HepG2 (cell line): ENCODE measurements around the gene SRP19. TPM values are rescaled to one million over a fixed set of nuclear protein-coding genes. Genes with fewer than 3 reads are reported as not detected.

Source experiments
- ATAC-seq: fragments of 200-7000 bp; cut with Tn5 transposase; 3 replicates; pipeline ENCODE4 v1.9.1; 2020; ENCODE audit warnings: mild to moderate bottlenecking, moderate library complexity
- BruUV-seq: library from RNA; stranded (reverse); fragments of 400-500 nt; replicated peaks from 2 replicates; lab custom pipeline; 2021; lab: Mats Ljungman, UMichigan
- CTCF ChIA-PET: fragments of 300-600 bp; formaldehyde crosslinking; extraction: SDS; loops from one replicate; lab custom pipeline; 2021; ENCODE audit warnings: low total read pairs, inconsistent platforms, low intra/inter-chr PET ratio; lab: Yijun Ruan, JAX
- POLR2A ChIA-PET: fragments of 350-600 bp; sonication (Branson Sonifier 250); formaldehyde crosslinking; loops from one replicate; lab custom pipeline; 2020; ENCODE audit warnings: antibody characterized with exemption, inconsistent platforms; lab: Yijun Ruan, JAX
- DNase-seq: peaks from one replicate; pipeline ENCODE4 v3.0.0-alpha.2; 2015; ENCODE audit warnings: low spot score
- FAIRE-seq: peaks from 3 replicates; lab custom pipeline; 2011; peaks lifted over from hg19 to GRCh38; lab: Jason Lieb, UNC
- H2AFZ ChIP-seq: one replicate; pipeline ENCODE4 v1.6.1; 2011; ENCODE audit warnings: low read length, inconsistent platforms
- H3K27ac ChIP-seq: fragments of 300-600 bp; 3 replicates; pipeline ENCODE4 v1.8.0; 2011; ENCODE audit warnings: mixed run types, mild to moderate bottlenecking, mixed read lengths, low read length, inconsistent platforms; ENCODE audit not compliant: insufficient read depth; ENCODE audit errors: extremely low read length
- H3K27me3 ChIP-seq, 2 experiments: fragments of 200-600 bp in 1 of 2; 2 replicates in 1 of 2; 3 replicates in 1 of 2; pipeline versions ENCODE4 v1.6.0 to v1.8.0; 2011; ENCODE audit warnings: low read length in 2 of 2, mild to moderate bottlenecking in 2 of 2, moderate library complexity in 2 of 2, inconsistent platforms in 1 of 2; ENCODE audit not compliant: insufficient read depth in 2 of 2, control insufficient read depth in 1 of 2
- H3K36me3 ChIP-seq, 2 experiments: fragments of 200-600 bp in 1 of 2; replicated peaks in 1 of 2; 2 replicates in 1 of 2; 3 replicates in 1 of 2; pipeline versions ENCODE4 v1.5.1 to v1.8.0; 2011; ENCODE audit warnings: low read length in 2 of 2, inconsistent platforms in 1 of 2; ENCODE audit not compliant: insufficient read depth in 2 of 2, control insufficient read depth in 1 of 2
- H3K4me1 ChIP-seq: 2 replicates; pipeline ENCODE4 v1.5.1; 2012; ENCODE audit warnings: low read length, inconsistent platforms; ENCODE audit not compliant: insufficient read depth
- H3K4me2 ChIP-seq: 2 replicates; pipeline ENCODE4 v1.6.0; 2011; ENCODE audit warnings: low read depth, low read length, inconsistent platforms
- H3K4me3 ChIP-seq, 3 experiments: fragments of 200-600 bp in 1 of 3; sonication (generic), shearing (Covaris generic) in 1 of 3; replicated peaks in 1 of 3; 2 replicates each; pipeline ENCODE4 v1.5.1; 2011 to 2016; ENCODE audit warnings: low read length in 3 of 3, inconsistent platforms in 2 of 3, low read depth in 2 of 3, mild to moderate bottlenecking in 2 of 3, control low read depth in 1 of 3, mixed read lengths in 1 of 3; ENCODE audit not compliant: insufficient read depth in 1 of 3
- H3K79me2 ChIP-seq: one replicate; pipeline ENCODE4 v1.6.1; 2011; ENCODE audit warnings: low read length, inconsistent platforms; ENCODE audit not compliant: insufficient read depth
- H3K9ac ChIP-seq: 2 replicates; pipeline ENCODE4 v1.6.0; 2011; ENCODE audit warnings: mild to moderate bottlenecking, low read depth, low read length, inconsistent platforms; ENCODE audit not compliant: insufficient read depth
- H3K9me3 ChIP-seq: 2 replicates; pipeline ENCODE4 v1.5.1; 2012; ENCODE audit warnings: mild to moderate bottlenecking, low read length
- H4K20me1 ChIP-seq: 2 replicates; pipeline ENCODE4 v1.6.0; 2011; ENCODE audit warnings: inconsistent platforms, mild to moderate bottlenecking, low read length, moderate library complexity; ENCODE audit not compliant: insufficient read depth
- ATM ChIP-seq: fragments of 450-650 bp; IDR thresholded peaks from 2 replicates; pipeline ENCODE4 v1.7.1; 2017; ENCODE audit warnings: mild to moderate bottlenecking, borderline replicate concordance
- HES4 ChIP-seq: sonication (generic); formaldehyde crosslinking; IDR thresholded peaks from 2 replicates; pipeline ENCODE4 v1.9.0; 2021; ENCODE audit warnings: mild to moderate bottlenecking, missing genetic modification reagents, borderline replicate concordance
- HNF1A ChIP-seq, 2 experiments: sonication (generic) in 1 of 2; formaldehyde crosslinking in 1 of 2; IDR thresholded peaks; 2 replicates each; pipeline versions ENCODE4 v1.4.0 to v1.6.1; 2016 to 2020; ENCODE audit warnings: borderline replicate concordance in 1 of 2, low read depth in 1 of 2, mild to moderate bottlenecking in 1 of 2, missing genetic modification reagents in 1 of 2
- HOXA5 ChIP-seq: sonication (generic); formaldehyde crosslinking; IDR thresholded peaks from 2 replicates; pipeline ENCODE4 v1.4.0; 2020; ENCODE audit warnings: missing genetic modification reagents
- NR2F1 ChIP-seq, 2 experiments: fragments of 450-650 bp in 1 of 2; formaldehyde crosslinking in 1 of 2; IDR thresholded peaks; 2 replicates each; pipeline versions ENCODE4 v1.5.0 to v1.6.1; 2016 to 2020; ENCODE audit warnings: mild to moderate bottlenecking in 1 of 2, missing compliant biosample characterization in 1 of 2, missing genetic modification reagents in 1 of 2, moderate library complexity in 1 of 2
- NR3C1 ChIP-seq: sonication (generic); formaldehyde crosslinking; IDR thresholded peaks from 2 replicates; pipeline ENCODE4 v1.4.0; 2020; ENCODE audit warnings: missing genetic modification reagents
- ZNF230 ChIP-seq: sonication (generic); formaldehyde crosslinking; IDR thresholded peaks from 2 replicates; pipeline ENCODE4 v1.4.0; 2020; ENCODE audit warnings: mild to moderate bottlenecking, missing genetic modification reagents
- ZNF546 ChIP-seq: sonication (generic); formaldehyde crosslinking; conservative IDR thresholded peaks from 2 replicates; pipeline ENCODE4 v1.8.1; 2023; ENCODE audit warnings: mild to moderate bottlenecking, missing genetic modification reagents
- ZNF7 ChIP-seq: IDR thresholded peaks from 2 replicates; pipeline ENCODE4 v1.6.1; 2016; ENCODE audit warnings: missing biosample characterization, missing genetic modification reagents
- WGBS: methylation state at CpG from one replicate; pipeline ENCODE4 v1.1.6; 2017; ENCODE audit warnings: low lambda C conversion rate; 5-methylcytosine and 5-hydroxymethylcytosine counted together
- in situ Hi-C: cut with HindIII; loops from 2 replicates; pipeline ENCODE4 v1.10.0; 2017; ENCODE audit warnings: low pct_unique_long_range_greater_than_20kb; ENCODE audit not compliant: extremely low pct_ligation_motif_present
- intact Hi-C: fragments of 100-400 bp; cut with micrococcal nuclease; formaldehyde crosslinking; loops from one replicate; pipeline ENCODE4 v1.10.0; 2022; ENCODE audit not compliant: unreplicated experiment
- polyA plus RNA-seq, 8 experiments: library from polyadenylated mRNA; depleted of rRNA in 3 of 8; stranded (reverse) in 7 of 8; unstranded in 1 of 8; fragments of >200 nt; fragmentation: Illumina TruSeq in 4 of 8; extraction: Trizol in 4 of 8; gene quantifications; 2 replicates each; pipeline versions ENCODE4 v1.2.1 to v1.2.3, GENCODE V29; 2011 to 2016; ENCODE audit warnings: low read depth in 4 of 8, missing spikeins in 1 of 8, mixed read lengths in 1 of 8; ENCODE audit not compliant: insufficient read depth in 1 of 8
- total RNA-seq, 5 experiments: library from RNA; depleted of rRNA; stranded (reverse); fragments of >200 nt; fragmentation: Illumina TruSeq; extraction: Trizol; gene quantifications; 2 replicates each; pipeline ENCODE4 v1.2.3, GENCODE V29; 2016; ENCODE audit warnings: low read depth in 1 of 5

SRP19 gene
- total and polyA plus RNA-seq, 2 of the 13 experiments (the other 11 are each of a cell fraction or from before 2014, with no cell fraction given) = 46.9 to 143 TPM

- Histone ChIP-seq H3K79me2 (peaks cover 32% of the 10 kb centered on the region), H3K9ac (no peak overlapping the region)
- intact Hi-C loops = loop anchor here (5.0 kb wide), 2 partner anchors 99 to 156 kb away; no protein-coding TSS in a partner anchor
These were observed 2.5 kb downstream of the SRP19 start for GRCh38 chr5:112863549-112863948.

More at GRCh38 chr5:112863549-112863948, 2.5 kb downstream of the SRP19 start:
- no TSS peak for BruUV-seq
- 96% methylated on average over 4 of the region's 4 CpGs for WGBS
- Histone ChIP-seq H3K27ac (no peak overlapping the region), H3K9me3 (no peaks in the 10 kb centered on the region), H3K4me2 (peak overlapping the region; percentile 78), H3K36me3 (peaks cover 8 to 36% of the 10 kb centered on the region in 2 experiments; a peak in 4 of 5 replicates), H3K4me3 (no peak overlapping the region), H2AFZ (no peak overlapping the region), H3K27me3 (no peaks in the 10 kb centered on the region; a peak in 1 of 5 replicates), H3K4me1 (peaks cover 41% of the 10 kb centered on the region), H4K20me1 (no peaks in the 10 kb centered on the region)
- TF ChIP-seq NR3C1 (CRISPR knock-in tag) (no peak), ZNF230 (CRISPR knock-in tag) (no peak), HES4 (no peak), NR2F1 (CRISPR knock-in tag; IDR thresholded peaks at IDR 0.05) (no peak), ATM (no peak), ZNF7 (CRISPR knock-in tag) (no peak), HOXA5 (no peak), ZNF546 (CRISPR knock-in tag) (no peak), HNF1A (IDR thresholded peaks at IDR 0.05; ENCODE audit: low read depth) (no peak), HNF1A (CRISPR knock-in tag; IDR thresholded peaks at IDR 0.05; ENCODE audit: borderline replicate concordance) (no peak)
- in situ Hi-C loops = no loop called here
- FAIRE-seq = no peak
- CTCF ChIA-PET = no interaction called here
- POLR2A ChIA-PET = no interaction called here
- DNase-seq = no peak
- ATAC-seq = no peak
